NAMALWA (cell line): ENCODE results near the gene SYCP3.
"Not testable (repeated sequence)": the region's sequence is repeated elsewhere in the genome, so short reads cannot be mapped to it uniquely, and the experiment has no call there.

ENCODE experiments used
- DNase-seq: peaks from one replicate; pipeline ENCODE4 v3.0.0-alpha.2; 2015; ENCODE audit warnings: low spot score

The SYCP3 gene

GRCh38 chr12:101759396-101760047 lies 20.3 kb upstream of the SYCP3 start:
- DNase-seq = peak; percentile 66

GRCh38 chr12:101750152-101750551 lies 10.9 kb upstream of the SYCP3 start:
- DNase-seq = no peak

GRCh38 chr12:101749657-101750056 lies 10.4 kb upstream of the SYCP3 start:
- DNase-seq = no peak

- no peak for DNase-seq
Measured at GRCh38 chr12:101748907-101749306, 9.6 kb upstream of the SYCP3 start.

GRCh38 chr12:101747697-101748096 lies 8.4 kb upstream of the SYCP3 start:
- no peak for DNase-seq

GRCh38 chr12:101746661-101747060 lies 7.4 kb upstream of the SYCP3 start:
- DNase-seq = no peak

- peak; percentile 23 for DNase-seq
Measured at GRCh38 chr12:101746196-101746595, 6.9 kb upstream of the SYCP3 start.

- peak; percentile 26 for DNase-seq
Measured at GRCh38 chr12:101745481-101745880, 6.2 kb upstream of the SYCP3 start.

GRCh38 chr12:101743724-101744472 lies 4.6 kb upstream of the SYCP3 start:
- peak; percentile 95 for DNase-seq

GRCh38 chr12:101743242-101743641 lies 4.0 kb upstream of the SYCP3 start:
- DNase-seq = no peak

GRCh38 chr12:101740980-101741379 lies 1.7 kb upstream of the SYCP3 start:
- no peak for DNase-seq

- no peak for DNase-seq
Measured at GRCh38 chr12:101740566-101740965, 1.3 kb upstream of the SYCP3 start.

- no peak for DNase-seq
Measured at GRCh38 chr12:101737476-101737875, 1.8 kb downstream of the SYCP3 start.

GRCh38 chr12:101734482-101734881 lies 4.8 kb downstream of the SYCP3 start:
- not testable (repeated sequence) for DNase-seq

- no peak for DNase-seq
Measured at GRCh38 chr12:101733166-101733565, 6.1 kb downstream of the SYCP3 start.

GRCh38 chr12:101732318-101732717 lies 6.9 kb downstream of the SYCP3 start:
- peak; percentile 20 for DNase-seq

- no peak for DNase-seq
Measured at GRCh38 chr12:101729842-101730241, 9.4 kb downstream of the SYCP3 start.

GRCh38 chr12:101727098-101727497 lies 12.2 kb downstream of the SYCP3 start:
- DNase-seq = no peak

- no peak for DNase-seq
Measured at GRCh38 chr12:101722392-101722791, 16.9 kb downstream of the SYCP3 start.

GRCh38 chr12:101720118-101720517 lies 19.1 kb downstream of the SYCP3 start:
- DNase-seq = no peak

- DNase-seq = no peak
Measured at GRCh38 chr12:101719566-101719965, 19.7 kb downstream of the SYCP3 start.

GRCh38 chr12:101714877-101715444 lies 24.3 kb downstream of the SYCP3 start:
- no peak for DNase-seq

GRCh38 chr12:101713930-101714329 lies 25.3 kb downstream of the SYCP3 start:
- DNase-seq = no peak
